ENCODE data around the gene ZNHIT2. TPM values are rescaled to one million over a fixed set of nuclear protein-coding genes. Genes with fewer than 3 reads are reported as not detected.

Gene ZNHIT2
- total RNA-seq, 4 donors from 2014 or later: 10.3 to 30.7 (median 24.1) TPM

GRCh38 chr11:65129649-65130441, 12.3 kb upstream of the ZNHIT2 start:
- Histone ChIP-seq H3K27me3 (no peaks in the 10 kb centered on the region), H3K4me3 (no peak overlapping the region), H3K9me3 (no peaks in the 10 kb centered on the region), H3K27ac (no peak overlapping the region), H3K36me3 (peaks cover 0 to 81% of the 10 kb centered on the region in 2 donors), H3K4me1 (peaks cover 15 to 18% of the 10 kb centered on the region in 2 donors)
- ATAC-seq: no peak
- DNase-seq: no peak
- intact Hi-C loops (cut with DNase I; ENCODE audit: low total_unique reads) (no loop called here), in situ Hi-C loops (cut with MboI; ENCODE audit: low sequenced_read_pairs in 4 of 4) (no loop called here)
- TF ChIP-seq, protein P1, sequence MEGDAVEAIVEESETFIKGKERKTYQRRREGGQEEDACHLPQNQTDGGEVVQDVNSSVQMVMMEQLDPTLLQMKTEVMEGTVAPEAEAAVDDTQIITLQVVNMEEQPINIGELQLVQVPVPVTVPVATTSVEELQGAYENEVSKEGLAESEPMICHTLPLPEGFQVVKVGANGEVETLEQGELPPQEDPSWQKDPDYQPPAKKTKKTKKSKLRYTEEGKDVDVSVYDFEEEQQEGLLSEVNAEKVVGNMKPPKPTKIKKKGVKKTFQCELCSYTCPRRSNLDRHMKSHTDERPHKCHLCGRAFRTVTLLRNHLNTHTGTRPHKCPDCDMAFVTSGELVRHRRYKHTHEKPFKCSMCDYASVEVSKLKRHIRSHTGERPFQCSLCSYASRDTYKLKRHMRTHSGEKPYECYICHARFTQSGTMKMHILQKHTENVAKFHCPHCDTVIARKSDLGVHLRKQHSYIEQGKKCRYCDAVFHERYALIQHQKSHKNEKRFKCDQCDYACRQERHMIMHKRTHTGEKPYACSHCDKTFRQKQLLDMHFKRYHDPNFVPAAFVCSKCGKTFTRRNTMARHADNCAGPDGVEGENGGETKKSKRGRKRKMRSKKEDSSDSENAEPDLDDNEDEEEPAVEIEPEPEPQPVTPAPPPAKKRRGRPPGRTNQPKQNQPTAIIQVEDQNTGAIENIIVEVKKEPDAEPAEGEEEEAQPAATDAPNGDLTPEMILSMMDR (IDR thresholded peaks at IDR 0.05 in 4 of 5, conservative IDR thresholded peaks at IDR 0.05 in 1 of 5): no peak
- no peak for TF ChIP-seq POLR2A (IDR thresholded peaks at IDR 0.05)

DNA sequence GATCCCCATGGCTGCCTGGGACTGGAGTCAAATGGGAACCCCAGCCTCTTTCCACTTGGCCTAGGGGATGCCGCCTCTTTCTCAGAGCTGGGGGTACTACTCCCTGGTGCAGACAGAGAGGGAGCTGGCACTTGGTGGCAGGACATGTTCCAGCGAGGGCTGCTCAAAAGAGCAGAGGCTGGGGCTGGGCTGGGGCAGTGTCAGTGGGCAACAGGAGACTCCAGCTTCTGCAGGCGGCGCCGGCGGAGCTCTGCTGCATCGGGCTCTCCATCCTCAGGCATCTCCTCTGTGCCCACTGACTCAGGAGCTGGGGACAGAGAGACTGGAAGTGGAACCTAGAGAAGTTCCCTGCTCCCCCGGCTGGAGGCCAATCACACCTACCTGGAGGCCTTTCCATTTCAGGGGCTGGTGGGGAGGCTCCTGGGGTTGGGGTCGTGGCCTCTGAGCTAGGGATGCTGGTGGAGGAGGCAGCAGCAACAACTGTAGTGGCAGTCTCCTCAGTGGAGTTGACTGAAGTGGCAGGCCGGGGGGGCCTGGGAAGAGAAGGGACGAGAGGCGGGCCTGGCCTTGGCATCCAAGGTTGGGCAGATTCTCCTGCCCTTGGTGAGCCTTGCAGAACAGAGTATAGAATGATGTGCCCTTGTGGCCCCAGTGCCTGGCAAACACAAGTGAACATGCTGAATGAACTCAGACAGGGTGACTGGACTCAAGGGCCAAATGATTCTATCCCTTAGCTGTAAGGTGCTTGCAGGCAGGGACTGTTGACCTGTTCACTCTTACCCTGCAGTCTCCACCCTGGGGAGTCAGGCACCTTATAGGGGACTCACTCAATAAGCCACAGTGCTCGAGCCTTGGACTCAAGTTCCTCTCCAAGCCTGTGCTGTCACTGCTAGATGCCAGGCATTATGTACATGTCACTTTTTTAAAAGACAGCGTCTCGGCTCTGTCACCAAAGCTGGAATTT, 11.0 kb upstream of the ZNHIT2 start:
- Histone ChIP-seq H3K9me3 (no peaks in the 10 kb centered on the region), H3K36me3 (peaks cover 0 to 89% of the 10 kb centered on the region in 2 donors), H3K27me3 (no peaks in the 10 kb centered on the region), H3K27ac (no peak overlapping the region), H3K4me1 (peaks cover 13 to 17% of the 10 kb centered on the region in 2 donors), H3K4me3 (no peak overlapping the region)
- no peak for ATAC-seq
- DNase-seq: no peak
- TF ChIP-seq, protein P1 (IDR thresholded peaks at IDR 0.05 in 4 of 5, conservative IDR thresholded peaks at IDR 0.05 in 1 of 5): no peak
- no peak for TF ChIP-seq POLR2A (IDR thresholded peaks at IDR 0.05)
- in situ Hi-C loops (cut with MboI; ENCODE audit: low sequenced_read_pairs in 4 of 4): no loop called here
- intact Hi-C loops (cut with DNase I; ENCODE audit: low total_unique reads): no loop called here

DNA sequence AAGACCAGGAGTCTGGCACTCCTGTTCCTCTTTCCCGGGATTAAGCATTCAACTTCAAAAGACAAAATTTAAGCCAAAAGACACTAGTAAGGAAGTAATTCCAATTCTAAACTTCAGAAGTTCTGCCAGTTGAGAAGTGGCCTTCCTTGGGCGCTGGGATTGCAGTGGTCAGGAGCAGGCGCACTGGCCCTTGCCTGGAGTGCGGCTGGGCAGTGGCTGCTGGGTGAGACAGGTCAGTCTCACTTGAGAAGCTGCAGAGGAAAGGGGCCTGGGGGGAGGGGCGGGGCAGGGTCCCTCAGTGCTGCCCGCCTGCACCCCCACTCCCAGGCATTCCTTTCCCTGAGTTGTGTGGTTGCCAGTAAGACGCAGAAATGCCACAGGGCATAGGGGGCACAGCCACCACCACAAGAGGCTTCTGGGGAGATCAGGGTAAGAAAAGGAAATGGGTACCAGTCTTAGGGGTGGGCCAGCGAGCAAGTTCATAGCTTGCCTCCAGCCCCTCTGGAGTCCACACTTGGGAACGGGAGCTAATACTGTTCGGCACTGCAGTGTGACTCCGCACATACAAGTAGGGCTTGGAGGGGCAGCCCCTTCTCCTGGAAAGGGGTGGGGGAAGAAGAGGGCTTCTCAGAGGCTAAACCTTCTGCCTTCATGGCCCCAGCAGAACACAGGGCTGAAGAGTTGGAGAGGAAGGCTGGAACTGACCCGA, 10.1 kb upstream of the ZNHIT2 start:
- H3K27me3 ChIP-seq: no peaks in the 10 kb centered on the region
- H3K27ac ChIP-seq: no peak overlapping the region
- peaks cover 12 to 17% of the 10 kb centered on the region in 2 donors for H3K4me1 ChIP-seq
- in situ Hi-C loops (cut with MboI; ENCODE audit: low sequenced_read_pairs in 4 of 4) (no loop called here), intact Hi-C loops (cut with DNase I; ENCODE audit: low total_unique reads) (no loop called here)
- ATAC-seq (no peak), DNase-seq (no peak)
- no peak overlapping the region for H3K4me3 ChIP-seq
- no peaks in the 10 kb centered on the region for H3K9me3 ChIP-seq
- TF ChIP-seq POLR2A (IDR thresholded peaks at IDR 0.05): no peak
- TF ChIP-seq, protein P1 (IDR thresholded peaks at IDR 0.05 in 4 of 5, conservative IDR thresholded peaks at IDR 0.05 in 1 of 5): no peak
- peaks cover 0 to 86% of the 10 kb centered on the region in 2 donors for H3K36me3 ChIP-seq

GRCh38 chr11:65126624-65127274, 9.2 kb upstream of the ZNHIT2 start:
- H3K4me1 ChIP-seq: peaks cover 10 to 12% of the 10 kb centered on the region in 2 donors
- DNase-seq (no peak), ATAC-seq (no peak)
- H3K36me3 ChIP-seq: peaks cover 0 to 77% of the 10 kb centered on the region in 2 donors
- no peak overlapping the region for H3K27ac ChIP-seq
- in situ Hi-C loops (cut with MboI; ENCODE audit: low sequenced_read_pairs in 4 of 4): no loop called here
- no peak overlapping the region for H3K4me3 ChIP-seq
- H3K27me3 ChIP-seq: no peaks in the 10 kb centered on the region
- no peaks in the 10 kb centered on the region for H3K9me3 ChIP-seq
- intact Hi-C loops (cut with DNase I; ENCODE audit: low total_unique reads): no loop called here
- TF ChIP-seq POLR2A (IDR thresholded peaks at IDR 0.05): no peak
- TF ChIP-seq, protein P1 (IDR thresholded peaks at IDR 0.05 in 4 of 5, conservative IDR thresholded peaks at IDR 0.05 in 1 of 5): no peak

Data from gastrocnemius medialis (tissue), 4 donors.